GM18498 (cell line): ENCODE data around the gene HIPK3.
"Not testable (repeated sequence)": the region's sequence is repeated elsewhere in the genome, so short reads cannot be mapped to it uniquely, and the experiment has no call there.

ENCODE experiments used
- ATAC-seq: cut with Tn5 transposase; IDR thresholded peaks from one replicate; pipeline ENCODE4 v1.9.1; 2021; ENCODE audit warnings: mild to moderate bottlenecking, moderate library complexity; ENCODE audit not compliant: unreplicated experiment

Gene HIPK3

GRCh38 chr11:33296695-33297094 lies 39.5 kb downstream of the HIPK3 start:
- no peak for ATAC-seq

- ATAC-seq = no peak
These were observed 46.4 kb downstream of the HIPK3 start for GRCh38 chr11:33303541-33303940.

DNA sequence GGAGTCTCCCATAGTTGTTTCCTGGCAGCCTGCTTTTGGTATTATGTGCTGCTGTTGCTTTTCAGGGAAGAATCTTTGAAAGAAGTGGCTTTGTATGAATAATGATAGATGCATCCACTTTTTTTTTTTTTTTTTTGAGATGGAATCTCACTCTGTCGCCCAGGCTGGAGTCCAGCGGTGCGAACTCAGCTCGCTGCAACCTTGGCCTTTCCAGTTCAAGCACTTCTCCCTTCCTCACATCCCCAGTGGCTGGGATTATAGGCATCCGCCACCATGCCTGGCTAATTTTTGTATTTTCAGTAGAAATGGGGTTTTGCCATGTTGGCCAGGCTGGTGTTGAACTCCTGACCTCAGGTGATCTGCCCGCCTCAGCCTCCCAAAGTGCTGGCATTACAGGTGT lies 49.6 kb downstream of the HIPK3 start:
- ATAC-seq = not testable (repeated sequence)

DNA sequence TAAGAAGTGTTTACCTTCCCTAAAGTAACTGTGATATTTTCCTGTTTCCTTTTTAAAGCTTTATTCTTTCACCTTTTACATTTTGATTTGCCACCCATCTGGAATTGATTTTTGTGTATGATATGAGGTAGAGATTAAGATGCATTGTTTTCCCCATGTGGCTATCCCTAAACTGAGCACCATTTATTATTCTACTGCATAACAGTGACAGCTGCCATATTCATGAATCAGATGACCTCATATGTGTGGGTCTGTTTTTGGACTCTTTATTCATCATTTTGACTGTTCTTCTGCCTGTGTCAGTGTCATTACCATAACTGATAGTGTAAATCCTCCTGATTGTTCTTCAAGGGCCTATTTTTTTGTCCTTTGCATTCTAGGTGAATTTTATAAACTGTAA lies 50.8 kb downstream of the HIPK3 start:
- ATAC-seq = no peak

- no peak for ATAC-seq
These were observed 51.9 kb downstream of the HIPK3 start for GRCh38 chr11:33309118-33309517.

- no peak for ATAC-seq
These were observed 53.7 kb downstream of the HIPK3 start for GRCh38 chr11:33310720-33311500.

DNA sequence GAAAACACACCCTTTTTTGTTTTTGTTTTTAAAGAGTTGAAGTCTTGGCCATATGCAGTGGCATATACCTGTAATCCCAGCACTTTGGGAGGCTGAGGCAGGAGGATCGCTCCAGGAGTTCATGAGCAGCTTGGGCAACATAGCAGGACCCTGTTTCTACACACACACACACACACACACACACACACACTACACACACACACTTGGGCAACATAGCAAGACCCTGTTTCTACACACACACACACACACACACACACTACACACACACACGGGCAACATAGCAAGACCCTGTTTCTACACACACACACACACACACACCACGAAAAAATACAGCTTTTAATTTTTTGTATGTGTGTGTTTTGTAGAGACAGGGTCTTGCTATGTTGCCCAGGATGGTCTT lies 54.5 kb downstream of the HIPK3 start:
- ATAC-seq = no peak

GRCh38 chr11:33315822-33316221 lies 58.6 kb downstream of the HIPK3 start:
- no peak for ATAC-seq

GRCh38 chr11:33317662-33318061 lies 60.5 kb downstream of the HIPK3 start:
- ATAC-seq = no peak

GRCh38 chr11:33320016-33320813 lies 63.0 kb downstream of the HIPK3 start:
- ATAC-seq = peak; percentile 49

DNA sequence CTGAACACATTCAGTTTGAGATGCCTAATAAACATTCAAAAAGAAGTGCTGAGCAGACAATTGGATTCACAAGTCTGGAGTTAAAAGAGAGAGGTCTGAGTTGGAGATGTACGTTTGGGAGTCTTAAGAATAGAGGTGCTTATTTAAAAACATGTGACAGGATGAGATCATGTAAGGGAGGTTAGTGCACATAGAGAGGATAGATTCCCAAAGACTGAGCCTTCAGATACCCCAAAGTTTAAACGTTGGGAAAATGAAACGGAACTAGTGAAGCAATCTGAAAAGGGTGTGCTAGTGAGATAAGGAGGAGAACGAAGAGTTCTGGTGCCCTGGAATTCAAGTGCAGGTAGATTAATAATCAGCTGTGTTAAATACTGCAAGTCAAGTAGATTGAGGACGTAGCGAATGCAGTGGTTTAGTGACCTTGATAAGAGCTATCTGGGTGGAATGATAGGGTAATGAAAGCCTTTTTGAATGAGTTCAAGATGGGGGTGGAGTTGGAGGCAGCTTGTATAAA lies 63.7 kb downstream of the HIPK3 start:
- no peak for ATAC-seq

- ATAC-seq = no peak
These were observed 64.2 kb downstream of the HIPK3 start for GRCh38 chr11:33321422-33321821.

- ATAC-seq = no peak
These were observed 66.2 kb downstream of the HIPK3 start for GRCh38 chr11:33323421-33323820.

GRCh38 chr11:33324302-33324985 lies 67.3 kb downstream of the HIPK3 start:
- no peak for ATAC-seq

DNA sequence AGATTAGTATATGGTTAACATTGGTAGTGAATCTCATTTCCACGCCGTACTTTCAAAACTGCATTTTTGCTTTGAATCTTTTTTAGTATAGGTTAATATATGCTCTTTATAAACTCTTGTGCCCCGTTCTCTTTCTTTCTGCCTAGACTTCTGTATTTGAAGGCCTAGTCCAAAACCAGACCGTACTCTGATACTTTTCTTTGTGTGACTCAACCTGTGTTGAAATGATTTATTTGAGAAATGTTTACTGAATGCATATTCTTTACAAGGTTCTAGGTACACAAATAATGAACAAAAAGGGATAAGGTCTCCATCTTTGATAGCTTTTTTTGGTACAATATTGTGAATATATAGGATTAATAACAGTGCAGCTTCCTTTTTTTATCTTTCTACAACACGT lies 68.3 kb downstream of the HIPK3 start:
- no peak for ATAC-seq

- peak; percentile 50 for ATAC-seq
These were observed 72.6 kb downstream of the HIPK3 start for GRCh38 chr11:33329705-33330329.

GRCh38 chr11:33333816-33334215 lies 76.6 kb downstream of the HIPK3 start:
- ATAC-seq = no peak

GRCh38 chr11:33334627-33335026 lies 77.4 kb downstream of the HIPK3 start:
- ATAC-seq = no peak

DNA sequence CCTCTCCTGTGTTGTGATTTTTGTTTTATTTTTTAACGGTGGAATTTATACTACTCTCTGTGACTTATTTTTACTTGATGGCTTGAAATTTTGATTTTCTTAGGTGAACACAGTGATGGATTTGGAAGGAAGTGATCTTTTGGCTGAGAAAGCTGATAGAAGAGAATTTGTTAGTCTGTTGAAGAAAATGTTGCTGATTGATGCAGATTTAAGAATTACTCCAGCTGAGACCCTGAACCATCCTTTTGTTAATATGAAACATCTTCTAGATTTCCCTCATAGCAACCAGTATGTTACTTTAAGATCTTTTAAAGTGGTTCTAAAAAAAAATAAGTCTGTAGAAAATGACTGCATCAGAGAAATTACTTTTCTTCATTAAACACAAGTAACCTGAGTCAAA lies 82.1 kb downstream of the HIPK3 start:
- no peak for ATAC-seq

- no peak for ATAC-seq
These were observed 87.4 kb downstream of the HIPK3 start for GRCh38 chr11:33344611-33345010.
